ENCODE data around the gene CEP85. TPM values are rescaled to one million over a fixed set of nuclear protein-coding genes. Genes with fewer than 3 reads are reported as not detected.

CEP85 gene
- total RNA-seq, 1 experiment from 2014 or later = 51.8 TPM

GRCh38 chr1:26293911-26294463, 60.0 kb downstream of the CEP85 start:
- TF ChIP-seq CTCF (IDR thresholded peaks at IDR 0.05) = no peak
- no peak for TF ChIP-seq SIN3A (IDR thresholded peaks at IDR 0.05; ENCODE audit: borderline replicate concordance, insufficient read depth, low read depth, low read length)
- no peak for TF ChIP-seq TCF7L2 (IDR thresholded peaks at IDR 0.05; ENCODE audit: low read depth, low read length)
- no peak for TF ChIP-seq REST (IDR thresholded peaks at IDR 0.05; ENCODE audit: insufficient read depth in 1 of 2, low read depth in 2 of 2, low read length in 1 of 2)
- TF ChIP-seq POLR2AphosphoS5 (IDR thresholded peaks at IDR 0.05; ENCODE audit: low read depth, low read length) = no peak
- DNase-seq (ENCODE audit: low read depth, low spot score) = no peak
- Histone ChIP-seq H3K36me3 (ENCODE audit: control insufficient read depth, insufficient read depth, low read length) (no peaks in the 10 kb centered on the region), H3K27ac (ENCODE audit: low read length) (no peak overlapping the region), H3K4me1 (ENCODE audit: control insufficient read depth, insufficient read depth, low read length) (no peaks in the 10 kb centered on the region), H3K27me3 (ENCODE audit: control insufficient read depth, insufficient read depth, low read length) (no peaks in the 10 kb centered on the region), H3K4me3 (ENCODE audit: low read depth in 2 of 2, low read length in 2 of 2) (no peak overlapping the region), H3K9me3 (ENCODE audit: control insufficient read depth, insufficient read depth, low read depth, low read length) (no peaks in the 10 kb centered on the region)
- in situ Hi-C loops (cut with HindIII; ENCODE audit: low pct_unique_long_range_greater_than_20kb, low sequenced_read_pairs) = no loop called here
- no peak for ATAC-seq
- intact Hi-C loops (cut with micrococcal nuclease; ENCODE audit: unreplicated experiment) = no loop called here
- ChIA-PET POLR2A (no interaction called here), CTCF (interaction anchor here (0.6 kb wide), 1 partner anchor 17 kb away, joined by 3 read pairs; no protein-coding TSS in a partner anchor)
- BruUV-seq (replicated peaks) = no TSS peak

DNA sequence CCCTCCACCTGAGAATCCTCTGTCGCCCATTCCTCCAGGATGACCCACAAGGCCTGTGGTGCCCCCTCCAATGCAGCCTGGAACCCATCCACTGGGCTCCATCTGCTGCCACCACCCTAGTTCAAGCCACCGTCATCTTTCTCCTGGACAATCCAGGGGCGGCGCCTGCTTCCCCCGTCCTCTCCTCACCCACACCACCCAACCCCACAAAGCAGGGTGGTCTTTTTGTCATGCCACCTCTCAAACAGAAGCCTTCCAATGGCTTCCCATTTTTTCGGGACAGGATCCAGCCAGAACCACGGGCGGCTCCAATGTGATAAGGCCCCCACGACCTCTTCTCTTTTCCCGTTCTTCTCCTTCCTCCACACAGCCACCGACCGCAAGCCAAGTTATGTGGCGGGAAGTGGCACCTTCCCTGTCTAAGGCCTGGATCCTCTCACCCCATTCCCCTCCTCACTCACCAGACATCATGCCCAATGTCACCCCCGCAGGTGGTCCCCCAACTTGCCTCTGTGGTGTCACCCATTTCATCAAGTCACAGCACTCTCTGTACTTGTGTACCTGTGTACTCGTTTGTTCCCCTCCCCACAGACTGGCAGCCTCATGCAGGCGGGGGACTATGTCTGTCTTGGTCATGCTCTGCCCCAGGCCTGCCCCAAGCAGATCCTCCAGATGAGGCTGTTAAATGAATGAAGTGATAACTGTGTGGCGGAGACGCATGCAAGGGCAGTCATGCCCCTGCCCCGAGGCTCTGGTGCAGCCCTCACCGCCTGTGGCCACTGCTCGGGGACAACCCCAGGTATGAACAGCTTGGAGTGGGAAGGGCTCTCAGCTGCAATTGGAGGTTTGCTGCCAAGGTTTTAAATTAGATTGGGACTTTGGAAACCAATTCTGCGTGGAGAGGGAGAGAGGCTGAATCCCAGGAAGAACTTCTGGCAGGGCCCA, 61.5 kb downstream of the CEP85 start:
- no peak overlapping the region for H3K4me3 ChIP-seq (ENCODE audit: low read depth in 2 of 2, low read length in 2 of 2)
- BruUV-seq (replicated peaks) = no TSS peak
- H3K4me1 ChIP-seq (ENCODE audit: control insufficient read depth, insufficient read depth, low read length) = no peaks in the 10 kb centered on the region
- ChIA-PET POLR2A (no interaction called here), CTCF (no interaction called here)
- in situ Hi-C loops (cut with HindIII; ENCODE audit: low pct_unique_long_range_greater_than_20kb, low sequenced_read_pairs) = no loop called here
- no peaks in the 10 kb centered on the region for H3K36me3 ChIP-seq (ENCODE audit: control insufficient read depth, insufficient read depth, low read length)
- no peaks in the 10 kb centered on the region for H3K27me3 ChIP-seq (ENCODE audit: control insufficient read depth, insufficient read depth, low read length)
- H3K9me3 ChIP-seq (ENCODE audit: control insufficient read depth, insufficient read depth, low read depth, low read length) = no peaks in the 10 kb centered on the region
- no peak for ATAC-seq
- intact Hi-C loops (cut with micrococcal nuclease; ENCODE audit: unreplicated experiment) = no loop called here
- H3K27ac ChIP-seq (ENCODE audit: low read length) = no peak overlapping the region
- no peak for DNase-seq (ENCODE audit: low read depth, low spot score)
- no peak for TF ChIP-seq CTCF (IDR thresholded peaks at IDR 0.05)
- no peak for TF ChIP-seq REST (IDR thresholded peaks at IDR 0.05; ENCODE audit: insufficient read depth in 1 of 2, low read depth in 2 of 2, low read length in 1 of 2)
- no peak for TF ChIP-seq POLR2AphosphoS5 (IDR thresholded peaks at IDR 0.05; ENCODE audit: low read depth, low read length)
- no peak for TF ChIP-seq SIN3A (IDR thresholded peaks at IDR 0.05; ENCODE audit: borderline replicate concordance, insufficient read depth, low read depth, low read length)
- no peak for TF ChIP-seq TCF7L2 (IDR thresholded peaks at IDR 0.05; ENCODE audit: low read depth, low read length)

All from Panc1 (cell line).